Measurements from ENCODE around the gene MMP19.
"Not testable (repeated sequence)": the region's sequence is repeated elsewhere in the genome, so short reads cannot be mapped to it uniquely, and the experiment has no call there.

MMP19 gene

DNA sequence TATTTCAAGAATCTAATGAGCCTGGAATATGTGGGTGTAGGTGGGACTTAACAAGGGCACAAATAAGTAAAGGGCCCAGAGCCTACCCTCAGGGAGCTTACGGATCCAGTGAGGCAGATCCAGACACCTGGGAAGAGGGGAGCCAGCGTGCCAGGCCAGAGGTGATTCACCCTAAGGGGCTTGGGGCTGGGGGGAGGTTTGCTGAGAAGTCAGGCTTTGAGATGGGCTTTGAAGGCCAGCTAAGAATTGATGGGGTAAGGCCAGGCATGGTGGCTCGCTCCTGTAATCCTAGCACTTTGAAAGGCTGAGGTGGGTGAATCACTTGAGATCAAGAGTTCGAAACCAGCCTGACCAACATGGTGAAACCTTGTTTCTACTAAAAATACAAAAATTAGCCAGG lies 695 bp upstream of the MMP19 start:
- no peak for FAIRE-seq

DNA sequence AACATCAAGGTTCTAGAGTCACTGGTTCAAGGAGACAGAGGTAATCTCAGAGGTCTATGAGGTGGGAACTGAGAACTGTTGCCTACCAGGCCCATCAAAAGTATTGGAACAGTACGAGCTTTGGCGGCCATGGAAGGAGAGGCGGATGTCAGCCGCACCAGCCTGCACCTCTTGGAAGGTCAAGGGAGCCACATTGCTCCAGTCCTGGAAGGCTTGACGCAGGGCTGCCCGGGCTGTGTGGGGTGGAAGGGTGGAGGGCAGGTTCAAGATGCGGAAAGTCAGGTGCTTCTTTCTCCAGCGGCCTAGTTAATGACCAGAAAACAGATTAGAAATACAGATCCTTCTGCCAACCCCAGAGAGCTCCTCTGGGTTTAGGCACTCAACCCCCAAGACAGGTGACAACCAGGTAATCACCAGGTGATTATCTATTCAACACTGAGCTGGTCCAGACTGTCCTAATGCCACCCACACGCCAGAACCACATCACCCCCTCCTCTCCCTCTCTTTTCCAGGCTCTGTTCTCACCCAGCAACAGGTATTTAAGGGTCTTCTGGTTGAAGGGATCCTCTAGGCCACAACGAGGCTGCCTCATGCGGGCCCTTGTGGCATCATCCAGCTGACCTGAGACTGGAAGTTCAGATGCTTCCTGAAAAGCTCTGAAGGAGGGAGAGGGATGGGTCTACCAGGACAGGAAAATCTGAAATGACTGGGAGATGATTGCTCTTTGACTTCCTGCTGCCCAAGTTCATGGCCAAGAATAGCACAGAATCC lies 2.0 kb downstream of the MMP19 start:
- no peak for FAIRE-seq

DNA sequence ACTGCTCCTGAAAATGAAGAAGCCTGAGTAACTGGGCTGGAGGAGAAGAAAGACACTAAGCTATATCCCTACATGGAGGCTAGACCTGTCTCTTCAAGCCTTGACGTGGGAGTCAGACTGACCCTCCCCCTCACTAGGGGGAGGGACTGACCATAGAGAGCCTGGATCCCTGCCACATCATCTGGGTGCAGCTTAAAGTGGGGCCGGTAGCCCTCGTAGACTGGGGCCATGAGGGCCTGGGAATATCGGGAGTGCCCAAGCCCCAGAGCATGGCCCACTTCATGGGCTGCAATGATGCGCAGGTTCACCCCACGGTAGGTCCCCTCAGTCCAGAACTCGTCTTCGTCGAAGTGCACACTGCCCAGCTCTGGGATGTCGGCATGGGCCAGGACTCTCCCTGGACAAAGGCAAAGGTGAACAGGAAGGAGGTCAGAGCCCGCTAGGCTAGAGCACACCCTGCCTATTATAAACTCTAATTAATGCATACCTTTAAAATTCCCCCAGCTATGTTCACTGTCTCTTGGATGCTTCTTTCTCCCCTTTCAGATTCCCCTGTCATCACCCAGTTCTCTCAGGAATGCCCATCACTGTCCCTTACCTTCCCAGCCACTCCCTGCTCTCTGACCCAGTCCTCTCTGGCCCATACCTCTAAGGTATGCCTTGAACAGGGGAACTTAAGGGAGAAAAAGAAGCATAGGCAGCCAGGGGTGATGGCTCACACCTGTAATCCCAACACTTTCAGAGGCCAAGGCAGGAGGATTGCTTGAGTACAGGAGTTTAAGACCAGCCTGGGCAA lies 3.2 kb downstream of the MMP19 start:
- FAIRE-seq, result no peak

DNA sequence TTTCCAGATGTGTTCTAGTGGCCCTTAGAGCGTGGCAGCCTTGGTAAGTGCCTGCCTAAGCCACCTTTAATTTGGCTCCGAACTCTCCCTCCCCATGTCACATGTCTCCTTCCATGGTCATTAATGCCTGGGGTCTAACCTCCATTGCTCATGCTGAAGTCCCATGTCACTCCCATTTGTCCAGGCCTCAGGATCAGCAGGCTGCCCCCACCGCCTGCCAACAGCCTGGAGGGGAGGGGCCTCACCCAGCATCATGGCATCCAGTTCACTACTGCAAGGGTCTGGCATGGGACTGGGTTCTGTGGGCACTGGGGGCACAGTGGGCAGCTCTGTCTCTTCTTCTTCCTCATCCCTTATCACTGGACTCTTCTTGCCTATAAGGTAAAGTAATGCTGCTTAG lies 4.4 kb downstream of the MMP19 start:
- FAIRE-seq, result no peak

DNA sequence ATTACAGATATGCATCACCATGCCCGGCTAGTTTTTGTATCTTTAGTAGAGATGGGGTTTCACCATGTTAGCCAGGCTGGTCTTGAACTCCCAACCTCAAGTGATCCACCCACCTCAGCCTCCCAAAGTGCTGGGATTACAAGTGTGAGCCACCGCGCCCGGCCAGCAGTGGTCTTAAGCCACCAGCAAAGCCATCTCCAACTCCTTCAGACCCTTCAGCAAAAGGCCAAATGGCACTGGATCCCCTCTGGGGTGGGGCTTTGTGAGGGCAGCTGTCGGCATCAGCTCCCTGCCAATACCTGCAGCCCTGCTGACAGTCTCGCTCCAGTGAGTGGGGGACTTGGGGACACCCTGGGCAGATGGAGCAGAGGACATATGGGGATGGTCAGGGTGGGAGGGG lies 8.3 kb downstream of the MMP19 start:
- not testable (repeated sequence) for FAIRE-seq

DNA sequence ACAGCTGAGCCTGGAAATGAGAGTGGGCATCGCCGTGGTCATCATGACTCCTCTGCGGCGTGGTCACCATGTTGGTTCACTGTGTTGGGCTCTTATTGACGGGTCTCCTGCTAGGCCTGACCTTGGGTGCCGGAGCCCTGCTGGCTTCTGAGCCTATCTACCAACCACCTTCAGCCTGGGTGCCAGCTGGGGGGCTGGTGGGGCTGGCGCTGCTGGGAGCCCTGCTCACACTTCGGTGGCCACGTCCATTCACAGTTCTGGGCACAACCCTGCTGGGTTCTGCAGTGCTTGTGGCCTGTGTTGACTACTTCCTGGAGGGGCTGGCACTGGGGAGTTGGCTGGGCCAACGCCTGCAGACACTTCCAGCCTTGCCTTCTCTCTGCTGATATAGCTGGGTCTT lies 9.7 kb downstream of the MMP19 start:
- FAIRE-seq, result no peak

DNA sequence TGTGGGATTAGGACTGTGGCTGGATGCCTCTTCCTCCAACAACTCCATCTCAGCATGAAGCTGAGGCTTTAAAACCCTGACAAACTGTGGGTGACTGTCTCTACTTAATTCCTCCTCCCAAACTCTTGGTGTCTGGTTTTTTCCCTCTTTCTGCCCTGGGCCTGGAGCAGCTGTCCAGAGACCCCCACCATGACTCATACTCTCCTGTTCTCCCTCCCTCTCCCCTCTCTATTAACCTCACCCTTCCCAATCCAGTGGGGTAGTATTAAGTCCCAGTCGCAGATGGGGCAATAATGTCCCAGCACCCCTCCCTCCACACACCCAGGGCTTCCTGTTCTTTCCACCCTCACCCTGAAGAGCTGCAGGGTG lies 11.3 kb downstream of the MMP19 start:
- no peak for FAIRE-seq

DNA sequence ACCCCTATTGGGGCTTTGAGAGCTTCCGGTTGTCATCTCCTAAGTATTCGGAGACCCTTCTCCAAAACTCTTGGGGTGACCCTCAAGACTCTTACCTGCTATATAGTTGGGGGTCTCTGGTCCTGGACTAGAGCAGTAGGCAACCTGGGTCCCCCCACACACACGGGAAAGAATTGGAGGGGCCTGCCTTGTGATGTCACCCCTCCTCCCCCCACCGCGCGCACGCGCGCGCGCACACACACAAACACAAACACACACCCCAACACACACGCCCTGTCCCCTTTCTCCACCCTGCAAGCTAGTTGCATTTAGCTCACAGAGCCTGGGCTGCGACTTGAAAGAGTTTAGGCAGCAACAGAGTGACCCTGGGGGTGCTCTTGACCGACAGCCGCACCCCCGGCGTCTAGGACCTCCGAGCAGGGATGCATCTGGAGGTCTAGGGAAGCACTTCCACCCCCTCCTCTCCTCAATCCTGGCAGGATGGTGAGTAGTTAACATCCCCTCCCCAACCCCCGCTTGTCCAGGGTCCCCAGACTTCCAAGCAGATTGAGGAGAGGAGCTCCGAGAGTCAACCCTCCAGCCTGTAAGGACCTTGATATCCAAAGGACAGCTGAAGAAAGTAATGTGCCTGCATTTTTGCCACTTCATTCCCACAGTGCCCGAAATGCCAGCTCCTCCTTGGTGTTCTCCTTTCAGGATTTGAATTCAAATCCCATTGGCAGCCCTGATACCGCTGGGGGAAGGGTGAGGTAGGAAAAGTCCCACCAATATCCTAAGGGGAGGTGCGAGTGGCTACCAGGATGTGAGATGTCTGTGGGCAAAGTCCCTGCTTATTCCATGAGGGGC lies 11.9 kb downstream of the MMP19 start:
- FAIRE-seq, result no peak

DNA sequence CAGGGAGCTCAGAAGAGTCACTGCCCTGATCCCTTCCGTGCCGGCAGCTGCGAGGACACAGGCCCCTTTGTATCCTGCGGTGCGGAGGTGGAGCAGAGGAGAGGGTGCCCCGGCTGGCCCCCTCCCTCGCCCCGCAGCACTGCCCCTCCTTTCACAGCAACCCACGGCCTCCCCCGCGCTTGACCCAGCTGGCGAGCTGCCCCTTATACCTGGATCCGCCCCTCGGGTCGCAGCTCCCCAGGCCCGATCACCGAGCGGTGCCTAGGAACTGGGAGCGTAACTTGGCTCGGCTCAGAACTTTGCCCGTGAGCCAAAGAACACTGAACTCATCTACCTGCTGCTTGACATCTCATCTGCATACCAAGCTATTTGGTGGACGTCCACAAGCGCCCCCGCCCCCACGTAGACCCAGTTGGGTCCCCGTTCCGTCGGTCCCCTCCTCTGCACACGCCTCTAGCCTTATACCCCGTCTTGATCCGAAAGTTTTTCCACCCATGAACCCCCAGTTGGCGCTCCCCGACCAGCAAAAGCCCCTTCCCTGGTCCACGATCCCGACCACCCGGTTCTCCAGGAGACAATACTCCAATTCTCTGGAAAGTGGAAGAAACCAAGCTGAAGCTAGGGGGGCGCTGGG lies 12.7 kb downstream of the MMP19 start:
- no peak for FAIRE-seq

DNA sequence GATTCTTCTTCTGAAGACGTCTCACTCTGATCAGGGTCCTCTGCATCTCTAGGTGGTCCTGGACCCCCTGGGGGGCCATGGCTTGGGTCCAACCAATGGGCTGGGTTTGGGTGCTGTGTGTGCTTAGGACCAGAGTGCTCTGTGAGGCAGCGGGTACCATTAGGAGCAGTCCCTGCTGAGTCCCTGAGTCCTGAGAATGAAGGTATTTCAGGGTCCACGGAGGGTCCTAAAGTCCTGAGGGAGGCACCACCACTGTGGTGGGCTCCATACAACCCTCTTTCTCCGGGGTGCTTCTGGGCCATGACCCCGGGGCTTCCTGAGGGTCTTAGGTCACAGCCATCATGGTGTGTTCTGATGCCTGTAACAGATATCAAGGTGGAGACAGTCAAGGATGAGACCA lies 14.4 kb downstream of the MMP19 start:
- no peak for FAIRE-seq

DNA sequence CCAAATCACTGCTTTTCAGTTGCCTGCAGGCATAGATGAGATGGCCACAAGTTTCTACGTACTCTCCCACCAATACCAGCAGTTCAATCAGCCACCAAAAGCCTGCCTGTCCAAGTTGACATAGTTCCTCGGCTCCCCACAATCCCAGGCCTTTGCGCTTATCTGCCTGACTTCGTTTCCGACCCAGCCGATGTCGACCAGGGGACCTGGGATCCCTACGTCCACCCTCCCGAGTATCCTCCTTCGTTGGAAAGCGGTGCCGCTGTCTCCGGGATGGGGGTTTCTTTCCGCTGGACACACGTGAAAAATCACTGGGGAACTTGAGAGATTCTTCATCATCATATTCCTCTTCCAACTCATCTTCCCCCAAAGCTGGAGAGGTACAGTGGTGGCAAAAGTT lies 14.9 kb downstream of the MMP19 start:
- FAIRE-seq, result no peak

DNA sequence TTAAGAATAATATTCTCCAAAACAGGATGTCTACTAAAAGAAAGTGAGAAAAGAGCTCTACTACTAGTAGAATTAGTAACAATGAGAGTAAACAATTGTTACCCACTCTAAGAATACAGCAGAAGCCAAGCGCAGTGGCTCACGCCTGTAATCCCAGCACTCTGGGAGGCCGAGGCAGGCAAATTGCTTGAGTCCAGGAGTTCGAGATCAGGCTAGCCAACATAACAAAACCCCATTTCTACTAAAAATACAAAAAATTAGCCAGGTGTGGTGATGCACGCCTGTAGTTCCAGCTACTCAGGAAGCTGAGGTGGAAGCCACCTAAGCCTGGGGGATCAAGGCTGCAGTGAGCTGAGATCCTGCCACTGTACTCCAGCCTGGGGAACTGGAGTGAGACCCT lies 18.0 kb downstream of the MMP19 start:
- no peak for FAIRE-seq

DNA sequence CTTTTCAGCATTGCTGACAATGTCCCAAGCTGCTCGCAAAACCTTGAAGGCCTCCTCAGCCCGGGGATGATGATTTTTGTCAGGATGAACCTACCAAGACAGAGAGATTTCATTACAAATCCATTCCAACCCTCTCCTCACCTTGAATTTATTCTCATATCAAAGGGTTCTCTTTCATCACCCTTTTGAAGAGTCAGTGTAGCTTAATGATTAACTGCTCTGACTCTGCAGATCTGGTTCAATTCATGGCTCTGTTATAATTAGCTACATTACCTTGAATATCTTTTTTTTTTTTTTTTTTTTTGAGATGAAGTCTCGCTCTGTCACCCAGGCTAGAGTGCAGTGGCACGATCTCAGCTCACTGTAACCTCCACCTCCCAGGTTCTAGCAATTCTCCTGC lies 19.3 kb downstream of the MMP19 start:
- no peak for FAIRE-seq

DNA sequence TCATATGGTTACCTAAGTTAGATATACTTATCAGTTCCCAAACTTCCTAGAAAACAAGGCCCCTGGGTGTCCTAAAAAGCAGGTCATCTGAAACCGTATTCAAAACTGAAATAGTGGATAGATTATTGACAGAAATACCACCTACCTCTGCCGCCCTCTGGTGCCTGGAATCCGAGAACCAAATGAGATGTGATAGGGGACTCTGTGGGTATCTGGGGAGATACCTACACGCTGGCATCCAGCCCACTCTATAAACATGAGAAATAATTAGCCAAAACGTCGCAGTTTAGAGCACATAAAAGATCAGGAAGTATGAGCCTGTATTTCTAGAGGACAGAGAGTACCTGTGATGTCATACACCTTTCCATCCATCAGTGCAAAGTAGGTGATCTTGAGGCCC lies 20.5 kb downstream of the MMP19 start:
- no peak for FAIRE-seq

DNA sequence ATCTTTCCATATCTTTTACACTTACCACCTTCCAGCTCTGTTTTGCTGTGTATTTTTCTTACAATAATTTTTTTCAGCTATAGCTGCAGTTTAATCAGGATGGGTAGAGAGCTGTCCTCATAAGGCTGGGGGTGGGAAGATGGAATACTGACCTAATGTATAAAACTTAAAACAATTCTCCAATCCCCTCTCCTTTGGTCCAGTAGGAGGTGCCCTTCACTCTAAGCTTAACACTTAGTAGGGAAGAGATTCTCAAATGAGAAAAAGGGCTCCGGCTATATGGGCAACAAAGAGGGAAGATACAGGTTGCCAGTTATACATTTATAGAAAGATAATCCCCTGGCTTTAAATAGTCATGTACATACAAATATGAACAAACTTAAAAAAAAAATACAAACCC lies 22.1 kb downstream of the MMP19 start:
- FAIRE-seq, result no peak

DNA sequence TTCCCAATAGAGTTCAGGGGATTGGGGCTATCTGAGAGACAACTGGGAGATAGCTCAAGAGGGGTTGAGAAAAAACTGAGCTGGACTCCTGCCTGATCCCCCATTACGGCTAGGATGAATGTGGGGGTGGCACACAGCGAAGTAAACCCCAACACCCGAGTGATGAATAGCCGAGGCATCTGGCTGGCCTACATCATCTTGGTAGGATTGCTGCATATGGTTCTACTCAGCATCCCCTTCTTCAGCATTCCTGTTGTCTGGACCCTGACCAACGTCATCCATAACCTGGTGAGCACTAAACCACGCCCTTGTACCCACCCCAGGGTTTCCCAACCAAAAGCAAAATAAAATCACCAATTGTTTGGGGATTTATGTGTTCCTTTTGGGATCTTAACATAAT lies 23.9 kb downstream of the MMP19 start:
- no peak for FAIRE-seq

DNA sequence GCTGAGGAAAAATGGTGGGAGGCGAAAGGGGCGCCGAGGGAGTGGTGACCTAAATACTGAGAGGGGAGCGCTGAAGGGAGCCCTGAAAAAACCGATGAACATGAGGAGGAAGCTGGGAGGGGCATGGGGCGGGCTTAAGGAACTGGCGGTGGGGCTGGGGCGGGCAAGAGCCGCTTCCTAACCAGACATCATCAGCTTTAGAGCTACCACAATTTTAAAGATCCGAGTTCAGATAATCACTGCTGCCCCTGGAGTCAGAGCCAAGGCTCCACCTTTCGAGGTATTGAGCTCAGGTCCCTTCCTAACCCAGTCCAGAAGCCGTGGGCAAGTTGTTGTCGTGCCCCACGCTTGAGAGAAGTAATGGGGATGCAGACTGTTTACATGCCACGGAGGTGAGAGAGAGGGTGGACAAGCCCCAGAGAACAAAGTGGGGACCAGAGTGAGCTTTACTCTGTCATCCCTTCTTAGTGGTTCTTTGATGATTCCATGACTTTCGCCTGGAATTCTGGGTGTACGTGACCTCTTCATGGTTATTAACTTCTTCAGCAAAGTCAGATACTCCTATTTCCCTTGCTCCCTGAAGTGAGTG lies 24.5 kb downstream of the MMP19 start:
- FAIRE-seq, result no peak

DNA sequence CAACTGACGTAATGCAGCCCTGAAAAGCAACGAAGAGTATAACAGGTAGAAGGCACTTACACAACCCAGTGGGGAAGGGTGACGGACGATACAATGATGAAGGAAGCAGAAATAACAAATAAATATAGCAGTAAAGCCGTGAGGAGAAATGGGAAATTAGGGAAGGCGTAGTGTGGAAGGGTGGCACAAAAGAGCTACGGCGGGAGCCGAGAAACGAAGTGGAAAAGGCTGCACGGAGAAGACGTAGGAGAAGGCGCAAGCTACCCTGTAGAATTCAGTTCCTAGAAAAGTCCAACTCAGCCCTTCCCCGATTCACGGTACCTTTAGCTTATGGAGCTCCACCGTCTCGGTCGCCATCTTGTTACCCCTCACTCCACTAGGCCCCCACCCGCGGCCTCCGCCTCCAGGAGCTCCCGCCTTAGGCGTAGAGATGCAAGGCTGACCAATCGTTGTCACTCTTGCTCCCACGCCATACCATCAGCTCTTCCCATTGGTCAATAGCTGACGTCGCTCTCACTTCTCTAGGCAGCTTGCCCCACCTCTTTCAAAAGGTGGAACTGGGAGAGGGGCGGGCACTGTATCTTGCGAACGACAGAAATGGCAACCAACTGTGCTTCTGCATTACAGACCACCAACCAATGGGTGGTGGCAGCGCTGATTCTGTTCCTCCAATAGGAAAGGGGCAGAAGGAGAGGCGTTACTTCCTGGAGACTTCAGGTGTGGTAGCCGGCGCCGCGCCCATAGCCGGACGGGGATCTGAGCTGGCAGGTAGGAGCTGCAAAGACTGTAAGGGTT lies 25.2 kb downstream of the MMP19 start, which contains the start of the genes ORMDL2 and SARNP:
TSS of gene ORMDL2 (plus strand) at position 697 of the 795 bp plus-strand sequence. CDS start 959 bp downstream, outside the sequence.
TSS of gene SARNP (minus strand) at position 380 of the 795 bp plus-strand sequence. CDS start at position 357, 23 bp downstream.
- peak; percentile 98 for FAIRE-seq

DNA sequence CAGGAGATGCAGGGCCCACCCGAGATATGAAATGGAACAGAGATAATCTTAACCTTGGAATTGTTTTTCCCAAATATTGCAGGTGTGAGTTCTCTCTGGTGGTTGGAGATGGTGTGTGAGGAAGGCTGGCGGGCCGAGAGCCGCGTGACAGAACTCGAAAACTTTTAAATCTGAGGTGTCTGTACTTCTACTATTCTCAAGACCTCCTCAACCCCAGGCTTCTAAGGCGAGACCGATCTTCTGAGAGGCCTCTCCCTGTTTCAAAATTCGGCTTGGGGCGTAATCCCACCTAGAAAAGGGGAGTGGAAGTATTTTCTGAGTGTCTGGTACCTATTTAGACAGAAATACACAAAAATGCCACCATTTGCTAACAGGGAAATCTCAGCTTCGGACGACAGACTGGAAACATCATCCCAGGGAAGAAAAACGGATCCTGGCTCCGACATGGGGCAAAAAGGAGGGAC lies 25.8 kb downstream of the MMP19 start:
- no peak for FAIRE-seq

DNA sequence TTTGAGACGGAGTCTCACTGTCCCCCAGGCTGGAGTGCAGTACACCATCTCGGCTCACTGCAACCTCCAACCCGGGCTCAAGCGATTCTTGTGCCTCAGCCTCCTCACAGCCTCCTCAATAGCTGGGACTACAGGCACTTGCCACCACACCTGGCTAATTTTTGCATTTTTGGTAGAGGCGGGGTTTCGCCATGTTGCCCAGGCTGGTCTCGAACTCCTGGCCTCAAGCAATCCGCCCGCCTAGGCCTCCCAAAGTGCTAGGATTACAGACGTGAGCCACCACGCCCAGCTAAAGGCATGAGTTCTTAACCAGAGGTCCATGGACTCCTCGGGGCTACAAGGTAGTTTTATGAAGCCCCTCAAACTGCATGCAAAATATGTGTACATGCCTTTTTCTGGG lies 27.3 kb downstream of the MMP19 start:
- FAIRE-seq, result no peak

DNA sequence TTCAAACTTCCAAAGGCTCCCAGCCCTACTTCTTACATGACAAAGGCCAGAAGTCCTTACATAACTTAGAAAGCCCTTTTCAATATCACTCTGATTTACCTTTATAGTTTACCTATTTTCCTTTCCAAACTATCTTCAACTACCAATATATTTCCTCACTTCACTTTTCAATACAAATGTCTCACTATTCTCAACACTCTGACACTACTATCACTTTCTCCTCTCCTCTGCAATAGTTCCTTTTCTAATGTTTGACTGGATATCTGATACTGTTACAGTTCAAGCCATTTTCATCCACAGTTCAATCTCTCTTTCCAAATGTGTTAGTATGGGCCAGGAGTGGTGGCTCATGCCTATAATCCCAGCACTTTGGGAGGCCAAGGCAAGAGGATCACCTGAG lies 28.5 kb downstream of the MMP19 start:
- no peak for FAIRE-seq

Measured in endometrium (tissue), 2 donors.